K562 (cell line): ENCODE measurements around the gene ACP6.

Experiments
- EZH2 ChIP-seq: IDR thresholded peaks from 2 replicates; pipeline ENCODE4 v1.6.1; 2012; ENCODE audit warnings: low read depth, mild to moderate bottlenecking, inconsistent platforms, low read length, borderline replicate concordance
- ZNF124 ChIP-seq: sonication (generic); formaldehyde crosslinking; IDR thresholded peaks from 2 replicates; pipeline ENCODE4 v1.8.1; 2022; ENCODE audit warnings: missing genetic modification reagents
- ZNF174 ChIP-seq: fragments of 250-450 bp; sonication (Bioruptor Pico); IDR thresholded peaks from 2 replicates; pipeline ENCODE4 v1.4.0; 2020; ENCODE audit warnings: mild to moderate bottlenecking
- ZNF586 ChIP-seq: fragments of 450-650 bp; formaldehyde crosslinking; conservative IDR thresholded peaks from 2 replicates; pipeline ENCODE4 v1.4.0; 2020; ENCODE audit warnings: mild to moderate bottlenecking, moderate library complexity
- TF ChIP-seq, protein P1 (sequence below): sonication (generic); formaldehyde crosslinking; IDR thresholded peaks from 2 replicates; pipeline ENCODE4 v1.5.0; 2020; ENCODE audit warnings: missing genetic modification reagents

DNA sequence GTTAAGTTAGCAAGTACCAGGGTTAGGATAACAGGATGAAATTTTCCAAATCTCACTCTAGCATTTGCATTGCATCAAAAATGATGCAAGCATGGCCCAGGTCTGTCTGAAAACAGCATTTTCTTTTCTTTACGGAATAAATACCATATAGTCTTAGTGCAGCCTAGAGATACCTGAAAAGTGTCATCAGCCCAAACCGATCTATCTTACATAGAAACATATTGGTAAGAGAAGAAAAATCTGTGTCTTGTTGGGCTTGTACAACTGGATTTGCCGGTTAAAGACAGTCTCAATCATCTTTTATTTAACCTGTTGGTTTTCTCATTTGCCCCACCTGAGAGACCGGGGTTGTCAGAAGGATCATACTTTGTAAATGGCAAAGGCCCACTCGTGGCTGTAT, 15.8 kb downstream of the ACP6 start:
- no peak for TF ChIP-seq ZNF124
- no peak for TF ChIP-seq ZNF174
- no peak for TF ChIP-seq ZNF586 (CRISPR knock-in tag)
- no peak for TF ChIP-seq EZH2
- TF ChIP-seq, protein P1, sequence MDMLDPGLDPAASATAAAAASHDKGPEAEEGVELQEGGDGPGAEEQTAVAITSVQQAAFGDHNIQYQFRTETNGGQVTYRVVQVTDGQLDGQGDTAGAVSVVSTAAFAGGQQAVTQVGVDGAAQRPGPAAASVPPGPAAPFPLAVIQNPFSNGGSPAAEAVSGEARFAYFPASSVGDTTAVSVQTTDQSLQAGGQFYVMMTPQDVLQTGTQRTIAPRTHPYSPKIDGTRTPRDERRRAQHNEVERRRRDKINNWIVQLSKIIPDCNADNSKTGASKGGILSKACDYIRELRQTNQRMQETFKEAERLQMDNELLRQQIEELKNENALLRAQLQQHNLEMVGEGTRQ (CRISPR knock-in tag): no peak
